MM.1S (cell line): ENCODE data around the gene EVX1.

Experiments used
- CTCF ChIP-seq: fragments of 300-600 bp; sonication (generic); IDR thresholded peaks from 2 replicates; pipeline ENCODE4 v1.5.1; 2016; ENCODE audit warnings: antibody characterized with exemption, low read length, mixed read lengths
- EZH2phosphoT487 ChIP-seq: fragments of 300-600 bp; sonication (generic); IDR thresholded peaks from 2 replicates; pipeline ENCODE4 v1.6.1; 2018; ENCODE audit warnings: antibody characterized with exemption, low read length

DNA sequence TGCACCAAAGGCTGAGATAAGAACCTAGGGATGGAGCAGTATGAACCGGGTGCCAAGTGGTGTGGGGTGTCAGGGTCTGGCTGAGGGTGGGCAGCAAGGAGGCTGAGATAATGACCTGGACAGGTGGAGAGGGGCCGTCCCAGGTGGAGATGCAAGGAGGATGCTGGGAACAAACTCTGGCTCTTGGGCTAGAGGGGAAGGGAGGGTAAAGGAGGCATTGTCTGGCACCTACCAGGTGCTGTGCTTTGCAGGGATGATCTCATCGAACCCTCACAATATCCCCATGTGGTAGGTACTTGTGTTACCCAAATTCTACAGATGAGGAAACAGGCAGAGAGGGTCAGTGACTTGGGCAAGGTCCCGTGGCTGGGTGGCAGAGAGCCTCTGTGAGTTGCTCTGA, 22.8 kb upstream of the EVX1 start:
- TF ChIP-seq EZH2phosphoT487: no peak
- TF ChIP-seq CTCF: no peak
